ENCODE measurements around the gene WDR86. TPM values are rescaled to one million over a fixed set of nuclear protein-coding genes. Genes with fewer than 3 reads are reported as not detected.

The WDR86 gene
- total and polyA plus RNA-seq, 2 experiments from 2014 or later = 9.1 to 59.1 TPM

DNA sequence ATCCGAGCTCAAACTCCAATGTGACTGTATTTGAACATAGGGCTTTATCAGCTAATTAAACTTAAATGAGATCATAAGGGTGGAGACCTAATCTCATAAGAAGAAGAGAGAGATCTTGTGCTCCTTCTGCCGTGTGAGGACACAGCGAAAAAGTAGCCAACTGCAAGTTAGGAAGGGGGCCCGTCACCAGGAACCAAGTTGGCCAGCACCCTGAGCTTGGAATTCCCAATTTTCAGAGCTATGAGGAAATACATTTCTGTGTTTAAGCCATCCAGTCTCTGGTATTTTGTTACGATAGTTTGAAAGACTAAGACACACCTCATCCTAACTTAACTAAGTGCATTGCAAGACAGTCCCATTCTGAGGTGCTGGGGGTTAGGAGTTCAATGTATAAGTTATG lies 14.1 kb upstream of the WDR86 start:
- Mint-ChIP-seq H3K4me1 (peaks cover 13% of the 10 kb centered on the region), H3K4me3 (no peak overlapping the region)
- H3K4me2 ChIP-seq = no peak overlapping the region

More for the DNA sequence above, 14.1 kb upstream of the WDR86 start:
- Histone ChIP-seq H3F3A (replicated peaks; ENCODE audit: low read depth) (no peaks in the 10 kb centered on the region), H3K9me2 (ENCODE audit: insufficient read depth) (no peaks in the 10 kb centered on the region), H3K79me2 (replicated peaks; ENCODE audit: insufficient read depth) (no peaks in the 10 kb centered on the region), H4K20me1 (replicated peaks; ENCODE audit: insufficient read depth) (no peaks in the 10 kb centered on the region), H3K36me3 (ENCODE audit: insufficient read depth) (no peaks in the 10 kb centered on the region; the same call in 1 of the 2 replicates), H3K4me1 (ENCODE audit: insufficient read depth) (peaks cover 12% of the 10 kb centered on the region), H2AFZ (no peak overlapping the region), H3K27me3 (ENCODE audit: insufficient read depth) (no peaks in the 10 kb centered on the region), H3K27ac (ENCODE audit: low read depth) (no peak overlapping the region), H3K4me3 (no peak overlapping the region)
- ATAC-seq (no peak), DNase-seq (ENCODE audit: low spot score) (no peak)
- H3K27ac Mint-ChIP-seq = no peak overlapping the region
- peaks cover 7% of the 10 kb centered on the region for H3K27me3 Mint-ChIP-seq (ENCODE audit: insufficient read depth, low read depth, poor library complexity)
- peaks cover 37% of the 10 kb centered on the region for H3K9me3 Mint-ChIP-seq
- H3K36me3 Mint-ChIP-seq (ENCODE audit: low read depth) = peaks cover 13% of the 10 kb centered on the region; the same call in 2 of the 3 replicates
- no peak for TF ChIP-seq ZNF114 (CRISPR knock-in tag; IDR thresholded peaks at IDR 0.05)
- no peak for TF ChIP-seq CREB1 (CRISPR knock-in tag; IDR thresholded peaks at IDR 0.05; ENCODE audit: low read depth)
- TF ChIP-seq POLR2AphosphoS5 (IDR thresholded peaks at IDR 0.05; ENCODE audit: low read depth) = no peak
- TF ChIP-seq JUNB (IDR thresholded peaks at IDR 0.05; ENCODE audit: unreplicated experiment) = no peak
- no peak for TF ChIP-seq NANOG (IDR thresholded peaks at IDR 0.05; ENCODE audit: borderline replicate concordance)
- TF ChIP-seq, protein P1, sequence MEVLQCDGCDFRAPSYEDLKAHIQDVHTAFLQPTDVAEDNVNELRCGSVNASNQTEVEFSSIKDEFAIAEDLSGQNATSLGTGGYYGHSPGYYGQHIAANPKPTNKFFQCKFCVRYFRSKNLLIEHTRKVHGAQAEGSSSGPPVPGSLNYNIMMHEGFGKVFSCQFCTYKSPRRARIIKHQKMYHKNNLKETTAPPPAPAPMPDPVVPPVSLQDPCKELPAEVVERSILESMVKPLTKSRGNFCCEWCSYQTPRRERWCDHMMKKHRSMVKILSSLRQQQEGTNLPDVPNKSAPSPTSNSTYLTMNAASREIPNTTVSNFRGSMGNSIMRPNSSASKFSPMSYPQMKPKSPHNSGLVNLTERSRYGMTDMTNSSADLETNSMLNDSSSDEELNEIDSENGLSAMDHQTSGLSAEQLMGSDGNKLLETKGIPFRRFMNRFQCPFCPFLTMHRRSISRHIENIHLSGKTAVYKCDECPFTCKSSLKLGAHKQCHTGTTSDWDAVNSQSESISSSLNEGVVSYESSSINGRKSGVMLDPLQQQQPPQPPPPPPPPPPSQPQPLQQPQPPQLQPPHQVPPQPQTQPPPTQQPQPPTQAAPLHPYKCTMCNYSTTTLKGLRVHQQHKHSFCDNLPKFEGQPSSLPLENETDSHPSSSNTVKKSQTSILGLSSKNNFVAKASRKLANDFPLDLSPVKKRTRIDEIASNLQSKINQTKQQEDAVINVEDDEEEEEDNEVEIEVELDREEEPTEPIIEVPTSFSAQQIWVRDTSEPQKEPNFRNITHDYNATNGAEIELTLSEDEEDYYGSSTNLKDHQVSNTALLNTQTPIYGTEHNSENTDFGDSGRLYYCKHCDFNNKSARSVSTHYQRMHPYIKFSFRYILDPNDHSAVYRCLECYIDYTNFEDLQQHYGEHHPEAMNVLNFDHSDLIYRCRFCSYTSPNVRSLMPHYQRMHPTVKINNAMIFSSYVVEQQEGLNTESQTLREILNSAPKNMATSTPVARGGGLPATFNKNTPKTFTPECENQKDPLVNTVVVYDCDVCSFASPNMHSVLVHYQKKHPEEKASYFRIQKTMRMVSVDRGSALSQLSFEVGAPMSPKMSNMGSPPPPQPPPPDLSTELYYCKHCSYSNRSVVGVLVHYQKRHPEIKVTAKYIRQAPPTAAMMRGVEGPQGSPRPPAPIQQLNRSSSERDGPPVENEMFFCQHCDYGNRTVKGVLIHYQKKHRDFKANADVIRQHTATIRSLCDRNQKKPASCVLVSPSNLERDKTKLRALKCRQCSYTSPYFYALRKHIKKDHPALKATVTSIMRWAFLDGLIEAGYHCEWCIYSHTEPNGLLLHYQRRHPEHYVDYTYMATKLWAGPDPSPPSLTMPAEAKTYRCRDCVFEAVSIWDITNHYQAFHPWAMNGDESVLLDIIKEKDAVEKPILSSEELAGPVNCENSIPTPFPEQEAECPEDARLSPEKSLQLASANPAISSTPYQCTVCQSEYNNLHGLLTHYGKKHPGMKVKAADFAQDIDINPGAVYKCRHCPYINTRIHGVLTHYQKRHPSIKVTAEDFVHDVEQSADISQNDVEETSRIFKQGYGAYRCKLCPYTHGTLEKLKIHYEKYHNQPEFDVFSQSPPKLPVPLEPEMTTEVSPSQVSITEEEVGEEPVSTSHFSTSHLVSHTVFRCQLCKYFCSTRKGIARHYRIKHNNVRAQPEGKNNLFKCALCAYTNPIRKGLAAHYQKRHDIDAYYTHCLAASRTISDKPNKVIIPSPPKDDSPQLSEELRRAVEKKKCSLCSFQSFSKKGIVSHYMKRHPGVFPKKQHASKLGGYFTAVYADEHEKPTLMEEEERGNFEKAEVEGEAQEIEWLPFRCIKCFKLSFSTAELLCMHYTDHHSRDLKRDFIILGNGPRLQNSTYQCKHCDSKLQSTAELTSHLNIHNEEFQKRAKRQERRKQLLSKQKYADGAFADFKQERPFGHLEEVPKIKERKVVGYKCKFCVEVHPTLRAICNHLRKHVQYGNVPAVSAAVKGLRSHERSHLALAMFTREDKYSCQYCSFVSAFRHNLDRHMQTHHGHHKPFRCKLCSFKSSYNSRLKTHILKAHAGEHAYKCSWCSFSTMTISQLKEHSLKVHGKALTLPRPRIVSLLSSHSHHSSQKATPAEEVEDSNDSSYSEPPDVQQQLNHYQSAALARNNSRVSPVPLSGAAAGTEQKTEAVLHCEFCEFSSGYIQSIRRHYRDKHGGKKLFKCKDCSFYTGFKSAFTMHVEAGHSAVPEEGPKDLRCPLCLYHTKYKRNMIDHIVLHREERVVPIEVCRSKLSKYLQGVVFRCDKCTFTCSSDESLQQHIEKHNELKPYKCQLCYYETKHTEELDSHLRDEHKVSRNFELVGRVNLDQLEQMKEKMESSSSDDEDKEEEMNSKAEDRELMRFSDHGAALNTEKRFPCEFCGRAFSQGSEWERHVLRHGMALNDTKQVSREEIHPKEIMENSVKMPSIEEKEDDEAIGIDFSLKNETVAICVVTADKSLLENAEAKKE (CRISPR knock-in tag; IDR thresholded peaks at IDR 0.05) = no peak
- TF ChIP-seq, protein P2, sequence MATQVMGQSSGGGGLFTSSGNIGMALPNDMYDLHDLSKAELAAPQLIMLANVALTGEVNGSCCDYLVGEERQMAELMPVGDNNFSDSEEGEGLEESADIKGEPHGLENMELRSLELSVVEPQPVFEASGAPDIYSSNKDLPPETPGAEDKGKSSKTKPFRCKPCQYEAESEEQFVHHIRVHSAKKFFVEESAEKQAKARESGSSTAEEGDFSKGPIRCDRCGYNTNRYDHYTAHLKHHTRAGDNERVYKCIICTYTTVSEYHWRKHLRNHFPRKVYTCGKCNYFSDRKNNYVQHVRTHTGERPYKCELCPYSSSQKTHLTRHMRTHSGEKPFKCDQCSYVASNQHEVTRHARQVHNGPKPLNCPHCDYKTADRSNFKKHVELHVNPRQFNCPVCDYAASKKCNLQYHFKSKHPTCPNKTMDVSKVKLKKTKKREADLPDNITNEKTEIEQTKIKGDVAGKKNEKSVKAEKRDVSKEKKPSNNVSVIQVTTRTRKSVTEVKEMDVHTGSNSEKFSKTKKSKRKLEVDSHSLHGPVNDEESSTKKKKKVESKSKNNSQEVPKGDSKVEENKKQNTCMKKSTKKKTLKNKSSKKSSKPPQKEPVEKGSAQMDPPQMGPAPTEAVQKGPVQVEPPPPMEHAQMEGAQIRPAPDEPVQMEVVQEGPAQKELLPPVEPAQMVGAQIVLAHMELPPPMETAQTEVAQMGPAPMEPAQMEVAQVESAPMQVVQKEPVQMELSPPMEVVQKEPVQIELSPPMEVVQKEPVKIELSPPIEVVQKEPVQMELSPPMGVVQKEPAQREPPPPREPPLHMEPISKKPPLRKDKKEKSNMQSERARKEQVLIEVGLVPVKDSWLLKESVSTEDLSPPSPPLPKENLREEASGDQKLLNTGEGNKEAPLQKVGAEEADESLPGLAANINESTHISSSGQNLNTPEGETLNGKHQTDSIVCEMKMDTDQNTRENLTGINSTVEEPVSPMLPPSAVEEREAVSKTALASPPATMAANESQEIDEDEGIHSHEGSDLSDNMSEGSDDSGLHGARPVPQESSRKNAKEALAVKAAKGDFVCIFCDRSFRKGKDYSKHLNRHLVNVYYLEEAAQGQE (IDR thresholded peaks at IDR 0.05; ENCODE audit: unreplicated experiment) = no peak
- TF ChIP-seq EZH2phosphoT487 (IDR thresholded peaks at IDR 0.05; ENCODE audit: unreplicated experiment) = no peak
- no peak for TF ChIP-seq STAT1 (IDR thresholded peaks at IDR 0.05; ENCODE audit: unreplicated experiment)
- no peak for TF ChIP-seq EZH2 (IDR thresholded peaks at IDR 0.05; ENCODE audit: low read depth, unreplicated experiment)
- TF ChIP-seq, protein P3, sequence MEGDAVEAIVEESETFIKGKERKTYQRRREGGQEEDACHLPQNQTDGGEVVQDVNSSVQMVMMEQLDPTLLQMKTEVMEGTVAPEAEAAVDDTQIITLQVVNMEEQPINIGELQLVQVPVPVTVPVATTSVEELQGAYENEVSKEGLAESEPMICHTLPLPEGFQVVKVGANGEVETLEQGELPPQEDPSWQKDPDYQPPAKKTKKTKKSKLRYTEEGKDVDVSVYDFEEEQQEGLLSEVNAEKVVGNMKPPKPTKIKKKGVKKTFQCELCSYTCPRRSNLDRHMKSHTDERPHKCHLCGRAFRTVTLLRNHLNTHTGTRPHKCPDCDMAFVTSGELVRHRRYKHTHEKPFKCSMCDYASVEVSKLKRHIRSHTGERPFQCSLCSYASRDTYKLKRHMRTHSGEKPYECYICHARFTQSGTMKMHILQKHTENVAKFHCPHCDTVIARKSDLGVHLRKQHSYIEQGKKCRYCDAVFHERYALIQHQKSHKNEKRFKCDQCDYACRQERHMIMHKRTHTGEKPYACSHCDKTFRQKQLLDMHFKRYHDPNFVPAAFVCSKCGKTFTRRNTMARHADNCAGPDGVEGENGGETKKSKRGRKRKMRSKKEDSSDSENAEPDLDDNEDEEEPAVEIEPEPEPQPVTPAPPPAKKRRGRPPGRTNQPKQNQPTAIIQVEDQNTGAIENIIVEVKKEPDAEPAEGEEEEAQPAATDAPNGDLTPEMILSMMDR (conservative IDR thresholded peaks at IDR 0.05; ENCODE audit: low read depth in 2 of 2) = no peak
- TF ChIP-seq, protein P4, sequence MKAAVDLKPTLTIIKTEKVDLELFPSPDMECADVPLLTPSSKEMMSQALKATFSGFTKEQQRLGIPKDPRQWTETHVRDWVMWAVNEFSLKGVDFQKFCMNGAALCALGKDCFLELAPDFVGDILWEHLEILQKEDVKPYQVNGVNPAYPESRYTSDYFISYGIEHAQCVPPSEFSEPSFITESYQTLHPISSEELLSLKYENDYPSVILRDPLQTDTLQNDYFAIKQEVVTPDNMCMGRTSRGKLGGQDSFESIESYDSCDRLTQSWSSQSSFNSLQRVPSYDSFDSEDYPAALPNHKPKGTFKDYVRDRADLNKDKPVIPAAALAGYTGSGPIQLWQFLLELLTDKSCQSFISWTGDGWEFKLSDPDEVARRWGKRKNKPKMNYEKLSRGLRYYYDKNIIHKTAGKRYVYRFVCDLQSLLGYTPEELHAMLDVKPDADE (IDR thresholded peaks at IDR 0.05) = no peak
- no peak for TF ChIP-seq ZNF331 (CRISPR knock-in tag; IDR thresholded peaks at IDR 0.05; ENCODE audit: low read depth)

Measured in GM23338 (cell line).